ENCODE data around the gene RGS6.
A peak's percentile ranks its signal among the peaks of the same experiment; 100 is the strongest.

Gene RGS6

GRCh38 chr14:72089625-72090024, 157.4 kb downstream of the RGS6 start:
- DNase-seq, result no peak

- DNase-seq, result no peak
Observed at GRCh38 chr14:72094844-72095582, 162.8 kb downstream of the RGS6 start.

GRCh38 chr14:72097173-72097783, 165.0 kb downstream of the RGS6 start:
- no peak for DNase-seq

- no peak for DNase-seq
Observed at GRCh38 chr14:72098210-72098609, 166.0 kb downstream of the RGS6 start.

- no peak for DNase-seq
Observed at GRCh38 chr14:72099566-72099965, 167.3 kb downstream of the RGS6 start.

- peak; percentile 16 for DNase-seq
Observed at GRCh38 chr14:72104011-72104613, 171.9 kb downstream of the RGS6 start.

GRCh38 chr14:72111911-72112310, 179.7 kb downstream of the RGS6 start:
- no peak for DNase-seq

- no peak for DNase-seq
Observed at GRCh38 chr14:72118841-72119240, 186.6 kb downstream of the RGS6 start.

- no peak for DNase-seq
Observed at GRCh38 chr14:72120315-72120714, 188.1 kb downstream of the RGS6 start.

- DNase-seq, result no peak
Observed at GRCh38 chr14:72123755-72124154, 191.5 kb downstream of the RGS6 start.

- DNase-seq, result no peak
Observed at GRCh38 chr14:72124171-72124570, 191.9 kb downstream of the RGS6 start.

- no peak for DNase-seq
Observed at GRCh38 chr14:72126091-72126490, 193.9 kb downstream of the RGS6 start.

- no peak for DNase-seq
Observed at GRCh38 chr14:72126561-72126960, 194.3 kb downstream of the RGS6 start.

GRCh38 chr14:72128629-72129028, 196.4 kb downstream of the RGS6 start:
- DNase-seq, result no peak

GRCh38 chr14:72129291-72129690, 197.1 kb downstream of the RGS6 start:
- DNase-seq, result no peak

- DNase-seq, result no peak
Observed at GRCh38 chr14:72141084-72141483, 208.9 kb downstream of the RGS6 start.

GRCh38 chr14:72142328-72142727, 210.1 kb downstream of the RGS6 start:
- DNase-seq, result no peak

GRCh38 chr14:72146241-72146640, 214.0 kb downstream of the RGS6 start:
- DNase-seq, result no peak

GRCh38 chr14:72154645-72155378, 222.6 kb downstream of the RGS6 start:
- no peak for DNase-seq

- no peak for DNase-seq
Observed at GRCh38 chr14:72155379-72155993, 223.3 kb downstream of the RGS6 start.

GRCh38 chr14:72164420-72165228, 232.4 kb downstream of the RGS6 start:
- no peak for DNase-seq

GRCh38 chr14:72165229-72165698, 233.0 kb downstream of the RGS6 start:
- DNase-seq, result no peak

All from activated T-cell treated with anti-CD3 and anti-CD28 coated beads for 4 hours (primary cell).